ENCODE results near the gene SLC9A7.

SLC9A7 gene

GRCh38 chrX:46574774-46575381 is 184.0 kb downstream of the SLC9A7 start:
- no peak for TF ChIP-seq CTCF (IDR thresholded peaks at IDR 0.05; ENCODE audit: low read depth, low read length, missing control alignments)
- no peak for DNase-seq (ENCODE audit: extremely low read depth, low read depth)
- H3K4me3 ChIP-seq (replicated peaks; ENCODE audit: low read depth, low read length), result peak overlapping the region; percentile 44

DNA sequence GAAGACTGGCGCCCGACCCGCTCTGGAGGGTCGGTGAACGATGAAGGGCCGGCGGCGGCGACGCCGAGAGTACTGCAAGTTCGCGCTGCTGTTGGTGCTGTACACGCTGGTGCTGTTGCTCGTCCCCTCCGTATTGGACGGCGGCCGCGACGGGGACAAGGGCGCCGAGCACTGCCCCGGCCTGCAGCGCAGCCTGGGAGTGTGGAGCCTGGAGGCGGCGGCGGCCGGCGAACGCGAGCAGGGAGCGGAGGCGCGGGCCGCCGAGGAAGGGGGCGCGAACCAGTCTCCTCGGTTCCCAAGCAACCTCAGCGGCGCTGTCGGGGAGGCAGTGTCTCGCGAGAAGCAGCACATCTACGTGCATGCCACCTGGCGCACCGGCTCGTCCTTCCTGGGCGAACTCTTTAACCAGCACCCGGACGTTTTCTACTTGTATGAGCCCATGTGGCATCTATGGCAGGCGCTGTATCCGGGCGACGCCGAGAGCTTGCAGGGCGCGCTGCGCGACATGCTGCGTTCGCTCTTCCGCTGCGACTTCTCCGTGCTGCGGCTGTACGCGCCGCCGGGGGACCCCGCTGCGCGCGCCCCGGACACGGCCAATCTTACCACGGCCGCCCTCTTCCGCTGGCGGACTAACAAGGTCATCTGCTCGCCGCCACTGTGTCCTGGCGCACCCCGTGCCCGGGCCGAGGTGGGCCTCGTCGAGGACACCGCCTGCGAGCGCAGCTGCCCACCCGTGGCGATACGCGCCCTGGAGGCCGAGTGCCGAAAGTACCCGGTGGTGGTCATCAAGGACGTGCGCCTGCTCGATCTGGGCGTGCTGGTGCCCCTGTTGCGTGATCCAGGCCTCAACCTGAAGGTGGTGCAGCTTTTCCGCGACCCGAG is 184.8 kb downstream of the SLC9A7 start:
- peak overlapping the region; percentile 44 for H3K4me3 ChIP-seq (replicated peaks; ENCODE audit: low read depth, low read length)
- DNase-seq (ENCODE audit: extremely low read depth, low read depth), result no peak
- no peak for TF ChIP-seq CTCF (IDR thresholded peaks at IDR 0.05; ENCODE audit: low read depth, low read length, missing control alignments)

- peak; percentile 33 for TF ChIP-seq CTCF (IDR thresholded peaks at IDR 0.05; ENCODE audit: low read depth, low read length, missing control alignments)
- no peak for DNase-seq (ENCODE audit: extremely low read depth, low read depth)
- peak within 1 kb of the TSS; percentile 44 for H3K4me3 ChIP-seq (replicated peaks; ENCODE audit: low read depth, low read length)
Observed at GRCh38 chrX:46573331-46573891, 185.5 kb downstream of the SLC9A7 start, which contains the start of gene CHST7. TSS of gene CHST7 (plus strand) at chrX:46573765. CDS start at chrX:46573932, 167 bp downstream.

- no peak for TF ChIP-seq CTCF (IDR thresholded peaks at IDR 0.05; ENCODE audit: low read depth, low read length, missing control alignments)
- DNase-seq (ENCODE audit: extremely low read depth, low read depth), result no peak
- no peak overlapping the region for H3K4me3 ChIP-seq (replicated peaks; ENCODE audit: low read depth, low read length)
Observed at GRCh38 chrX:46572340-46572936, 186.5 kb downstream of the SLC9A7 start.

DNA sequence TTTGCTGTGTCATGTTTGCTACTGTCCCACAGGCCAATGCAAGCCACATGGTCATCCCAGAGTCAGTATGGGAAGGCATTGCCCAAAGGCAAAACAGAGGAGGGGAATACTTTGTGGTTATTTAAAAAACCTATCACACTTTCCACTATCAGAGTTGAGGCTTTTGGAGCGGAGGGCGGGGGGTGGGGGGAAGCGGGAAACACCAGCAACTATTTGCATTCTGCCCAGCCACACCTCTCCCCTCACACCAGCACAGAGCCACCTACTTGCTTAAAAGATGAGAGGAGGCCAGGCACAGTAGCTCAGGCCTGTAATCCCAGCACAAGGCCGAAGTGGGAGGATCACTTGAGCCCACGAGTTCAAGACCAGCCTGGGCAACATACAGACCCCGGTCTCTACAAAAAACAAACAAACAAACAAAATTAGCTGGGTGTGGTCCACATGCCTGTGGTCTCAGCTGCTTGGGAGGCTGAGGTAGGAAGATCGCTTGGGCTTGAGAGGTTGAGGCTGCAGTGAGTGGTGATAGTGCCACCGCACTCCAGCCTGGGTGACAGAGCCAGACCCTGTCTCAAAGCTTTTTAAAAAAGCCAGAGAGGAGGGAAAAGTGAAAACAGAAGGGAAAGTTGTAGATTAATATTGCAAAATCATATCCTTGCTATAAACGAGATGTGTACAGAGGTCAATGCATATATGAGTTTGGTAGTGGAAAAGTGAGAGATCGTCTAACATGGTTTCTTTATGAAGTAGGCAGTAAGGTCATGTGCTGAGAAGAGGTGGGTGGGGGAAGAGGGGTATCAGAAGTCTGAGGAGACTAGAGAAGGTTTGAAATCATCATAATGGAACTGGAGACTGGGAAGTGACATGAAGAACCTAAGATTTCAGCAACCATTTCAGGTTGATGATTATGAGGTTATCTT is 187.2 kb downstream of the SLC9A7 start:
- TF ChIP-seq CTCF (IDR thresholded peaks at IDR 0.05; ENCODE audit: low read depth, low read length, missing control alignments), result no peak
- no peak overlapping the region for H3K4me3 ChIP-seq (replicated peaks; ENCODE audit: low read depth, low read length)
- DNase-seq (ENCODE audit: extremely low read depth, low read depth), result no peak

GRCh38 chrX:46569621-46570020 is 189.3 kb downstream of the SLC9A7 start:
- H3K4me3 ChIP-seq (replicated peaks; ENCODE audit: low read depth, low read length), result no peak overlapping the region
- DNase-seq (ENCODE audit: extremely low read depth, low read depth), result no peak
- no peak for TF ChIP-seq CTCF (IDR thresholded peaks at IDR 0.05; ENCODE audit: low read depth, low read length, missing control alignments)

Data from HFF-Myc (cell line).